GM13977 (cell line): ENCODE data around the gene PARS2.

Experiments used
- DNase-seq: peaks from one replicate; pipeline ENCODE4 v3.0.0; 2012; ENCODE audit warnings: low spot score
- CTCF ChIP-seq: IDR thresholded peaks from 2 replicates; pipeline ENCODE4 v1.5.1; 2012; ENCODE audit warnings: mild to moderate bottlenecking, control low read depth; ENCODE audit not compliant: insufficient read depth; ENCODE audit errors: extremely low read depth, missing control alignments
- in situ Hi-C: fragments of 300-500 bp; cut with MboI; formaldehyde crosslinking; loops from one replicate; pipeline ENCODE4 v1.12.0; 2022; ENCODE audit warnings: low sequenced_read_pairs, low pct_unique_long_range_greater_than_20kb, mixed read lengths, inconsistent platforms; ENCODE audit not compliant: unreplicated experiment

The PARS2 gene

GRCh38 chr1:54763816-54764132 is 549 bp downstream of the PARS2 start:
- TF ChIP-seq CTCF = no peak
- in situ Hi-C loops = no loop called here
- no peak for DNase-seq

- in situ Hi-C loops = no loop called here
- no peak for DNase-seq
- no peak for TF ChIP-seq CTCF
Measured at GRCh38 chr1:54758678-54759348, 5.5 kb downstream of the PARS2 start.

GRCh38 chr1:54757833-54758232 is 6.5 kb downstream of the PARS2 start:
- TF ChIP-seq CTCF = no peak
- DNase-seq = no peak
- in situ Hi-C loops = no loop called here

- in situ Hi-C loops = no loop called here
- TF ChIP-seq CTCF = no peak
- DNase-seq = no peak
Measured at GRCh38 chr1:54754486-54755285, 9.6 kb downstream of the PARS2 start.

GRCh38 chr1:54754045-54754444 is 10.3 kb downstream of the PARS2 start:
- TF ChIP-seq CTCF = no peak
- in situ Hi-C loops = no loop called here
- DNase-seq = no peak

GRCh38 chr1:54751426-54751825 is 12.9 kb downstream of the PARS2 start:
- TF ChIP-seq CTCF = no peak
- no peak for DNase-seq
- in situ Hi-C loops = no loop called here

GRCh38 chr1:54750596-54750995 is 13.7 kb downstream of the PARS2 start:
- TF ChIP-seq CTCF = no peak
- in situ Hi-C loops = no loop called here
- DNase-seq = no peak
